ENCODE measurements around the gene SUFU. TPM values are rescaled to one million over a fixed set of nuclear protein-coding genes. Genes with fewer than 3 reads are reported as not detected.

SUFU gene
- polyA plus RNA-seq, 2 donors = 2.9 to 6.0 TPM

DNA sequence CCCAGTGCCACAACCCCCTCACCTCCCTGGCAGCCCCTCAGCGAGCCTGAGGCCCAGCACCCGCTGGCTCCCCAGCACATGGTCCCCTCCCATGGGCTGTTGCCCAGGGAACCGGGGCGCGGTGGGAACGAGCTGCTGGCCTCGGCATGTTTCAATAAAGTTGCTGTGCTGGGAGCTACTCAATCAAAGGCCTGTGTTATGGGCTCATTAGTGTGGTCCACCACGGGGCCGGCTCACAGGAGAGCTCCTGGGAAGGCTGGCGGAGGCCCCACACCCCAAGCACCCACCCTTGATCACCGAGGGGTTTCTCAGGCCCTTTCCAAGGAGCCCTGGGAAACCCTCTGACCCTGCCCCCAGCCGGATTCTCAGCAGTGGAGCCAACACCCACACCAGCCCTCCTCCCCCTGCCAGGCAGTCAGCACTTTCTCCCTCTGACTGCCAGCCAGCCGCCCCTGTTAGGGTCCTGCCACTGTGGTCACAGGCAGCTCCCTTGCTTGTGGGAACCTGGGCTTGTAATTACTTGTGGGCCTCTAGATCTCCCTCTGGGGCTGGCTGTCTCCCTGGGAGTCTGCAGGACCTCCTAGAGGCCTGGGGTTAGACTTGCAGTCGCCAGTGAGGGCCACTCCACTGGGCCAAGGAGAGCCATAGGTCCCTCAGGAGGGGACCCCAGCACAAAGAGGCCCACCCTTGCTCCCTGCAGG, 115.7 kb downstream of the SUFU start:
- peak overlapping the region in 1 of 2 donors; percentile 14 for H3K27ac ChIP-seq (ENCODE audit: low read depth in 2 of 2, low read length in 1 of 2)
- no peaks in the 10 kb centered on the region for H3K9me3 ChIP-seq (ENCODE audit: control insufficient read depth in 2 of 2, insufficient read depth in 1 of 2, low read depth in 1 of 2, low read length in 1 of 2)
- H3K36me3 ChIP-seq (ENCODE audit: control insufficient read depth in 2 of 2, insufficient read depth in 2 of 2, low read length in 1 of 2) = peaks cover 9 to 24% of the 10 kb centered on the region in 2 donors
- no peak overlapping the region for H3K4me3 ChIP-seq (ENCODE audit: low read depth in 1 of 2, low read length in 2 of 2)
- H3K27me3 ChIP-seq (ENCODE audit: control insufficient read depth in 1 of 2, insufficient read depth in 2 of 2, low read length in 2 of 2) = no peaks in the 10 kb centered on the region
- H3K4me1 ChIP-seq (ENCODE audit: control insufficient read depth in 2 of 2, insufficient read depth in 2 of 2, low read length in 1 of 2) = peaks cover 0 to 3% of the 10 kb centered on the region in 2 donors
- 60 to 72% methylated on average over 13 to 14 of the region's 14 CpGs for WGBS, 2 donors

DNA sequence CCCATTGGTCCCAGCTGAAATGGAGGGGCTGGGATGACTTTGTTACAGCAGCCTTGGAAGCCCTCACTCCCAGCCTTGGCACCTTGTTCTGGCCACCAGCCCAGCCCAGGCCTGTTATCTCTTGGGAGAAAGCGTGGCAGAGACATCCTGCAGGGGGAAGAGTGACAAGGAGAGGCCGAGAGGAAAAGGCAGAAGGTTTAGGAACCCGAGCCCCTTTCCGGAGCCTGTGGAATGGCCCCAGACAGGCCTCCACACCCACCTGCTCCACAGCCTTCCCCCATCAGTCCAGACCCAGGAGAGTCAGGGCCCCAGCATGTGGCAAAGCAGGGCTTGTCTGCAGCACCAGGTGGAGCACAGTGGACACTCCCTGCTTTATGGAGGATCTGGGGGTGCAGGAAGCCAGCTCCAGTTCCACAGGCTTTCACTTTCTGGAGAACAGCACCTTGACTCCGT, 116.4 kb downstream of the SUFU start:
- no peaks in the 10 kb centered on the region for H3K9me3 ChIP-seq (ENCODE audit: control insufficient read depth in 2 of 2, insufficient read depth in 1 of 2, low read depth in 1 of 2, low read length in 1 of 2)
- peaks cover 0 to 3% of the 10 kb centered on the region in 2 donors for H3K4me1 ChIP-seq (ENCODE audit: control insufficient read depth in 2 of 2, insufficient read depth in 2 of 2, low read length in 1 of 2)
- 53 to 58% methylated on average over 5 of the region's 5 CpGs for WGBS, 2 donors
- H3K36me3 ChIP-seq (ENCODE audit: control insufficient read depth in 2 of 2, insufficient read depth in 2 of 2, low read length in 1 of 2) = peaks cover 9 to 23% of the 10 kb centered on the region in 2 donors
- H3K27me3 ChIP-seq (ENCODE audit: control insufficient read depth in 1 of 2, insufficient read depth in 2 of 2, low read length in 2 of 2) = no peaks in the 10 kb centered on the region
- H3K27ac ChIP-seq (ENCODE audit: low read depth in 2 of 2, low read length in 1 of 2) = no peak overlapping the region
- no peak overlapping the region for H3K4me3 ChIP-seq (ENCODE audit: low read depth in 1 of 2, low read length in 2 of 2)

DNA sequence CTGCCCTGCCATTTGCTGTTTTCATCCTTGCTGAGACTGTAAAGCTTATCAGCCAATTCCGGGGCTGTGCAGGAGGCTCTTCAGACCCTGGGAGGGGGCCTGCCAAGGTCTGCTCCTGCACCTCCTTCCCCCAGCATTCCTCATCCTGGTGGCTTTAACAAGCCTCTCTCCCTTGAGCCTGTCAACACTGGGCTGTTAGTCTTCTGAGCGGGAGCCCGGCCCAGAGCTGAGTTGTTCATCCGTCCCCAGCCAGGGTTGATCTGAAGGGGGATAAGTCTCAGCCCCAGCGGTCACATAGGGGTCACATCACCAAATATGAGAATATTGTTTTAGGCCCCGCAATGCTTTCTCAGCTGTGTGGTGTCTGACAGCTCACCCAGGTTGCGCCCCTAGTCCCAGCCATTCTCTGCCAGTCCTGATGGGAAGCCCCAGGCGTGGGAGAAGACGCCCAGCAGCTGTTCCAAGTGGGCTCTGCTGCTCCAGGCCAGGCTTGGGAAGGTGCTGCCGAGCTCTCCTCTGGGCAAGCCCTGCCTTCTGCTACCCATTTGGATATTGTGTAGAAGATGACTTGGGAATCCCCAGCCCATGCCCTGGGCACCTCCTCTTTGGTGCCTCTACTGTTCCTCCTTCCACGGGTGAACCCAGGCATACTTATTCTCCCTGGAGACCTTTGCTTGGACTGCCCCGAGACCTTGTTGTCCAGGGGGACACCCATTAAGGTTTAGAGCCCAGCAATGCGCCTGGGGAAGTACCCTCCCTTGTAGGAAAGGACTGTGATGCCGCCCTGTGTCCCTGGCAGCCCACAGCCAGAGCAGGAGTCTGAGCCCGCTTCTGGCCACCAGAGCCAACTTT, 117.0 kb downstream of the SUFU start:
- no peak overlapping the region for H3K4me3 ChIP-seq (ENCODE audit: low read depth in 1 of 2, low read length in 2 of 2)
- no peaks in the 10 kb centered on the region for H3K27me3 ChIP-seq (ENCODE audit: control insufficient read depth in 1 of 2, insufficient read depth in 2 of 2, low read length in 2 of 2)
- H3K9me3 ChIP-seq (ENCODE audit: control insufficient read depth in 2 of 2, insufficient read depth in 1 of 2, low read depth in 1 of 2, low read length in 1 of 2) = no peaks in the 10 kb centered on the region
- peak overlapping the region; percentile 26 to 34 for H3K27ac ChIP-seq (ENCODE audit: low read depth in 2 of 2, low read length in 1 of 2)
- 70 to 76% methylated on average over 15 of the region's 15 CpGs for WGBS, 2 donors
- peaks cover 0 to 3% of the 10 kb centered on the region in 2 donors for H3K4me1 ChIP-seq (ENCODE audit: control insufficient read depth in 2 of 2, insufficient read depth in 2 of 2, low read length in 1 of 2)
- peaks cover 9 to 18% of the 10 kb centered on the region in 2 donors for H3K36me3 ChIP-seq (ENCODE audit: control insufficient read depth in 2 of 2, insufficient read depth in 2 of 2, low read length in 1 of 2)

DNA sequence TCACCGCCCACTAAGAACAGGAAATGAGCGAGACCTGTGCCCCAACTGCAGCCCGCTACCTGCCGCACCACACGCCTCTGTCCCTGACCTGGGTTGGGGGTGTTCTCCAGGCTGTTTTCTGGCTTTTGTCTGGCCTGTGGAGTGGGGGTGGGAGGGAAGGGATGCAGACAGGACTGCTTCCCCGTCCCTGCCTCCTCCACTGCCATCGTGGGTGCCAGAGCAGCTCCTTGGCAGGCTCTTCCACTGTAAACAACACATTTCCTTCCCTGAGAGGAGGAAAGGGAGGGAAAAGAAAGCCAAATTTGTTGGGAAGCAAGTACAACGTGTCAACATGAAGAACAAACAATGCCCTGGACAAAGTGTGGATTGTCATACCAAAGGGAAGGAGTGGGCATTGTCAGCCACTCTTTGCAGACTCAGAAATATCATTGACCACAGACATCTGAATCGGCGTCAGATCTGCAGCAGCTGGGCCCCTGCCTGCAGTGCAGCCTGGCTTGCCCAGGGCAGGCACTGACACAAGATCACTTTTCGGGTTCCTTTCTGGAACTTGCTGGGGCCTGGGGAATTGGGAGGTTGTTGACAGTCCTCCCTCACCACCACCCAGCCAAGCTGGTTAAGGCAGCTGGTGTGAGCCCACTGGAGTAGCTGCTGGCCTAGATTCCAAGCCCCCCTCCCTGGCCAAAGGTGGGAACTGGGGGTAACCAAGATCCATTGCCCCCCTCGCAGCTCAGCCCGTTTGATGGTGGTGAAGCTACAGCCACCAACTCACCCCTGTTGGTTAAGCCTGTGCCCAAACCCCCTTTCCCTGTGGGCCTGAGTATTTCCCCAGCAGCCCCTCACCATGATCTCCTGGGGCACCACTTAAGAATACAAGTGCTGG, 117.9 kb downstream of the SUFU start:
- 67 to 75% methylated on average over 13 of the region's 13 CpGs for WGBS, 2 donors

DNA sequence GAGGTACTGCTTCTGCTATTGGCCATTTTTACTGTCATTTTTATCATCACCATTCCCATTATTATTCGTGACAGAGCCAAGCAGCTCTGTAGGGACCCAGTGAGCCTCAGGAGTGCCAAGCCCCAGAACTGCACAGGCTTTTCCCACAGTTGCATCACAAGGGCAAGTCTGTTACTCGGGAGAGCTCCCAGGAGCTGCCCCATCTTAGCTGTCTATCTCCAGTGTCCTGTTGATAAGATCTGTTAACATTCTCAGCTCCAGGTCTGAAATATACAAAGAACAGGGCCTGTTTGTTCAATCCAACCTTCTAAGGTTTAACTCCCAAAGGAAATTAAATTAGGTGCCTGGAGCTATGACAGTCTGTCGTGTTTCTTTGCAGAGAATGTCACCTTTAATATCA, 120.3 kb downstream of the SUFU start:
- Histone ChIP-seq H3K4me1 (ENCODE audit: control insufficient read depth in 2 of 2, insufficient read depth in 2 of 2, low read length in 1 of 2) (peaks cover 5 to 13% of the 10 kb centered on the region in 2 donors), H3K27ac (ENCODE audit: low read depth in 2 of 2, low read length in 1 of 2) (no peak overlapping the region), H3K4me3 (ENCODE audit: low read depth in 1 of 2, low read length in 2 of 2) (no peak overlapping the region), H3K9me3 (ENCODE audit: control insufficient read depth in 2 of 2, insufficient read depth in 1 of 2, low read depth in 1 of 2, low read length in 1 of 2) (no peaks in the 10 kb centered on the region), H3K36me3 (ENCODE audit: control insufficient read depth in 2 of 2, insufficient read depth in 2 of 2, low read length in 1 of 2) (peaks cover 0 to 2% of the 10 kb centered on the region in 2 donors), H3K27me3 (ENCODE audit: control insufficient read depth in 1 of 2, insufficient read depth in 2 of 2, low read length in 2 of 2) (no peaks in the 10 kb centered on the region)
- 86 to 89% methylated on average over 3 of the region's 3 CpGs for WGBS, 2 donors

More for the DNA sequence above, 117.9 kb downstream of the SUFU start:
- peaks cover 3 to 4% of the 10 kb centered on the region in 2 donors for H3K4me1 ChIP-seq (ENCODE audit: control insufficient read depth in 2 of 2, insufficient read depth in 2 of 2, low read length in 1 of 2)
- H3K27ac ChIP-seq (ENCODE audit: low read depth in 2 of 2, low read length in 1 of 2) = peak overlapping the region in 1 of 2 donors; percentile 34
- H3K36me3 ChIP-seq (ENCODE audit: control insufficient read depth in 2 of 2, insufficient read depth in 2 of 2, low read length in 1 of 2) = peaks cover 4 to 15% of the 10 kb centered on the region in 2 donors
- no peak overlapping the region for H3K4me3 ChIP-seq (ENCODE audit: low read depth in 1 of 2, low read length in 2 of 2)
- no peaks in the 10 kb centered on the region for H3K27me3 ChIP-seq (ENCODE audit: control insufficient read depth in 1 of 2, insufficient read depth in 2 of 2, low read length in 2 of 2)
- H3K9me3 ChIP-seq (ENCODE audit: control insufficient read depth in 2 of 2, insufficient read depth in 1 of 2, low read depth in 1 of 2, low read length in 1 of 2) = no peaks in the 10 kb centered on the region

DNA sequence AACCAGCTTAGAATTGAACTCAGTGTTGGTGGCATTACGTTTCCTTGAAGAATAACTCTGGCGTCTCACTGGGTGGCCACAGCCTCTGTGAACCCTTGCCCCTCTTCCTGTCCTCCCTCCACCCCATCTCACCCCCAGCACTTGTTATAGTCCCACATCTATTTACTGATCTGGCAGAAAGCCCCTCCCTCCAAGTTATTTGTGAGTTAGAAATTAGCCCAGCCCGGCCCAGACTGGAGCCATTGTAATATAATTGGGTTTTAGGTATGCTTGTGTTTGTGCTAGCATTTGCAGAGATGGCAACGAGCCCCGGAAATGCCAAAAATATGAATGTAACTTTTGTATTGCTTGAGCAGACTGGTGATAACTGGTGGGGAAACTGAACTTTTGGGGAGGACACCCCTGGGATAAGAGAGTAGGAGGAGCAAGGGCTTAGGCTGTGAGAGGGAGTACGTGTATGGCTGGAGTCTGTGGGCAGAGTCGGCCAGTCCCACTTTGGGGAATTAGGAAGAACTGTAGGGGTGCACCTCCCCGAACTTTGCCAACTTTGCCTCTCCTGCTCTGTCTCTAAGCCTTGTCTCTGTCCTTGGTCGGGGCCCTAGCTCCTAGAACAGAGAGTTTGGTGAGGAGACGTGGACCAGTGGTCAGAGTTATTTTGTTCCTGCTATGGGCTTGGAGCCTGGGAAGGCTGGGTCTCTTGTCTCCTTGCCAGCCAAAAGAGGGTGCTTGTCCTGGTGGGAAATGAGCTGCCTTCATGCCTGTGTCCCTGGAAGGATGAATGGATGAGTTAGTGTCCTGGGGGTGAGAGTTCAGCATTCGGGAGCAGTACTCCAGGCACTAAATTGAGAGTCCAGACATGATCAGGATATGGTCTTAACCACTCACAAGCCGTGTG, 121.2 kb downstream of the SUFU start:
- Histone ChIP-seq H3K27me3 (ENCODE audit: control insufficient read depth in 1 of 2, insufficient read depth in 2 of 2, low read length in 2 of 2) (no peaks in the 10 kb centered on the region), H3K4me3 (ENCODE audit: low read depth in 1 of 2, low read length in 2 of 2) (no peak overlapping the region), H3K36me3 (ENCODE audit: control insufficient read depth in 2 of 2, insufficient read depth in 2 of 2, low read length in 1 of 2) (peaks cover 0 to 2% of the 10 kb centered on the region in 2 donors), H3K4me1 (ENCODE audit: control insufficient read depth in 2 of 2, insufficient read depth in 2 of 2, low read length in 1 of 2) (peaks cover 5 to 13% of the 10 kb centered on the region in 2 donors), H3K9me3 (ENCODE audit: control insufficient read depth in 2 of 2, insufficient read depth in 1 of 2, low read depth in 1 of 2, low read length in 1 of 2) (no peaks in the 10 kb centered on the region), H3K27ac (ENCODE audit: low read depth in 2 of 2, low read length in 1 of 2) (peak overlapping the region in 1 of 2 donors; percentile 23)
- WGBS, 2 donors = 69 to 76% methylated on average over 12 of the region's 12 CpGs

DNA sequence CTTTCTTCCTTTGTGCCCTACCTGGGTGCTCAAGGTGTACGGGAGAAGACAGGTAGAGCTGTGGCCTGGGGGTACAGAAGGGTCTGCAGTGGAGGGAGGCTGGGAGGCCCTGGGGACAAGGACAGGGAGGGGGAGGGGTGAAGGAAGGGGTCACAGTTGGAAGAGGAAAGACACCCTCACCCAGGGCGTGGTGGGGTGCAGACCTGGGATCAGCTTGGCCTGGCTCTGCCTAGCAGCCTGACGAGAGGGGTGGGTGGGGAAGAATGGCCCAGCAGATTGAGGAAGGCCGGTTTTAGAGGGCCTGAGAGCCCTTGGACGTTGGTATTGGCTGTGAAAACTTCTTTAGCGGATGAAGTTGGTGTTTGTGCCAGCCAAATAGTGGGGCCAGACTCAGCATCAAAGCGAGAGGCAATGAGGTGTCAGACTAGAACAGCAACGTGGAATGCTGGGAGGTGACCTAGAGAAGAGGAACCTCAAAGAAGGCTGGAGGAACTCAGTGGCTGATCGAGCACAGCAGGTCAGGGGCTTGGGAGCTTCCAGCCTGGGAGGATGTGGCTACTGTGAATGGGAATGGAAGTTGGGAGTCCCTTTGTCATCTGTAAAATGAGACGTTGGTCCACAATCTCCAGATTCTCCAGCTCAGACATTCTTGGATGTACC, 122.4 kb downstream of the SUFU start:
- WGBS, 2 donors = 83 to 84% methylated on average over 10 of the region's 10 CpGs
- Histone ChIP-seq H3K36me3 (ENCODE audit: control insufficient read depth in 2 of 2, insufficient read depth in 2 of 2, low read length in 1 of 2) (peaks cover 0 to 4% of the 10 kb centered on the region in 2 donors), H3K27me3 (ENCODE audit: control insufficient read depth in 1 of 2, insufficient read depth in 2 of 2, low read length in 2 of 2) (no peaks in the 10 kb centered on the region), H3K4me3 (ENCODE audit: low read depth in 1 of 2, low read length in 2 of 2) (no peak overlapping the region), H3K27ac (ENCODE audit: low read depth in 2 of 2, low read length in 1 of 2) (peak overlapping the region in 1 of 2 donors; percentile 24), H3K9me3 (ENCODE audit: control insufficient read depth in 2 of 2, insufficient read depth in 1 of 2, low read depth in 1 of 2, low read length in 1 of 2) (no peaks in the 10 kb centered on the region), H3K4me1 (ENCODE audit: control insufficient read depth in 2 of 2, insufficient read depth in 2 of 2, low read length in 1 of 2) (peaks cover 4 to 13% of the 10 kb centered on the region in 2 donors)

DNA sequence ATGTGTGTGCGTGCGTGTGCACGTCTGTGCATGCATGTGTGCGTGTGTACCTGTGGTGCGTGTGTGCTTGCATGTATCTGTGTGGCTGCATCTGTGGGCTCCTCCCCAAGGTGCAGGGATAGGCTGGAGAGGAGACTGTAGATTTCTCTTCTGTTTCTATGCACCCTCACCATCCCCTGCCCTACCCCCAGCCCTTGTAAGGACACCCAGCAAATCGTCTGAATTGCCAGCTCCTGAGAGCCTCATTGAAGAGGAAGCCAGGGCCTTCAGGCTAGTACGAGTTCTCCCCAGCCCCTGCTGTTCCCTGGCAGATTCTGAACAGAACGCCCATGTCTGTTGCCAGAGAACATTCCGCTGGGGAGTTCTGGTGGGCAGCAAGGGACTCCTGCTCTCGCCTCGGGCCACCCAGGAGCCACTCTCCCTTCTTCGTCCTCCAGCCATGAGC, 123.5 kb downstream of the SUFU start:
- peaks cover 3 to 13% of the 10 kb centered on the region in 2 donors for H3K4me1 ChIP-seq (ENCODE audit: control insufficient read depth in 2 of 2, insufficient read depth in 2 of 2, low read length in 1 of 2)
- H3K36me3 ChIP-seq (ENCODE audit: control insufficient read depth in 2 of 2, insufficient read depth in 2 of 2, low read length in 1 of 2) = peaks cover 0 to 12% of the 10 kb centered on the region in 2 donors
- H3K27me3 ChIP-seq (ENCODE audit: control insufficient read depth in 1 of 2, insufficient read depth in 2 of 2, low read length in 2 of 2) = no peaks in the 10 kb centered on the region
- peak overlapping the region; percentile 83 to 84 for H3K27ac ChIP-seq (ENCODE audit: low read depth in 2 of 2, low read length in 1 of 2)
- WGBS, 2 donors = 42 to 65% methylated on average over 12 of the region's 12 CpGs
- H3K4me3 ChIP-seq (ENCODE audit: low read depth in 1 of 2, low read length in 2 of 2) = no peak overlapping the region
- no peaks in the 10 kb centered on the region for H3K9me3 ChIP-seq (ENCODE audit: control insufficient read depth in 2 of 2, insufficient read depth in 1 of 2, low read depth in 1 of 2, low read length in 1 of 2)

Data from esophagus (tissue), 2 donors.